Measurements from ENCODE around the gene ADCK1. TPM values are rescaled to one million over a fixed set of nuclear protein-coding genes. Genes with fewer than 3 reads are reported as not detected.

The ADCK1 gene
- total and polyA plus RNA-seq, 9 of the 15 experiments (the other 6 are each of a cell fraction or from before 2014, with no cell fraction given) = 2.8 to 8.9 (median 4.3) TPM

DNA sequence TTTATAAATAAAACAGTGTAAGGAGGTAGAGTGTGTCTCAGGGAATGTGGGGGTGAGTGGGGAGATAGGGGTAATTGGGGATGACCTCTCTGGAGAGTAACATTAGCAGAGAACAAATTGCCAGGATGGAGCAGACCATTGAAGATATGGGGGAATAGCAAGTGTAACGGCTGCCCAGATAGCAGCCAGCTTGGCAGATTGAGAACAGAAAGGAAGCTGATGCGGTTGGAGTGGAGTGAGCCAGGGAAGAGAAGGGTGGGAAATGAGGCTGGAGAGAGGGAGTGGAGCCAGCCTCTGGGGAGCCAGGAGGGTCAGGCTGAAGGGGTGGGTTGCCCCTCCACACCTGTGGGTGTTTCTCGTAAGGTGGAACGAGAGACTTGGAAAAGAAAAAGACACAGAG is 5.6 kb upstream of the ADCK1 start:
- ATAC-seq (no peak), DNase-seq (ENCODE audit: extremely low read depth in 1 of 4, low spot score in 3 of 4) (no peak), FAIRE-seq (no peak)
- Histone ChIP-seq H3K9me1 (ENCODE audit: control insufficient read depth, insufficient read depth, low read length) (no peaks in the 10 kb centered on the region), H3K9me3 (replicated peaks; ENCODE audit: control insufficient read depth, insufficient read depth, low read depth, low read length) (no peaks in the 10 kb centered on the region), H3K4me2 (ENCODE audit: insufficient read depth, low read length) (no peak overlapping the region), H3K27ac (ENCODE audit: extremely low read depth, low read depth, low read length) (no peak overlapping the region), H3K79me2 (ENCODE audit: control insufficient read depth, insufficient read depth, low read length) (no peaks in the 10 kb centered on the region), H2AFZ (ENCODE audit: low read depth, low read length) (no peak overlapping the region), H3K4me3 (no peak overlapping the region), H3K36me3 (ENCODE audit: control insufficient read depth, insufficient read depth, low read length) (no peaks in the 10 kb centered on the region), H3K4me1 (replicated peaks in 1 of 2; ENCODE audit: control insufficient read depth in 2 of 2, insufficient read depth in 2 of 2, low read length in 2 of 2) (peaks cover 0 to 4% of the 10 kb centered on the region in 2 experiments; a peak in 2 of 5 replicates), H4K20me1 (replicated peaks; ENCODE audit: control insufficient read depth, insufficient read depth, low read length) (no peaks in the 10 kb centered on the region), H3K9ac (ENCODE audit: insufficient read depth in 1 of 2, low read depth in 2 of 2, low read length in 2 of 2) (no peak overlapping the region), H3K27me3 (ENCODE audit: control insufficient read depth in 2 of 2, insufficient read depth in 2 of 2, low read length in 2 of 2) (no peaks in the 10 kb centered on the region)
- in situ Hi-C loops (cut with MboI) = no loop called here
- WGBS (ENCODE audit: insufficient coverage, low coverage, missing lambda C conversion rate) = 61% methylated on average over 4 of the region's 4 CpGs
- ChIA-PET POLR2A (interaction anchor here (1.1 kb wide), 1 partner anchor 8 kb away, joined by 3 read pairs; no protein-coding TSS in a partner anchor), CTCF (ENCODE audit: low intra/inter-chr PET ratio) (no interaction called here)
- BruUV-seq (replicated peaks) = no TSS peak
- intact Hi-C loops (cut with micrococcal nuclease) = no loop called here
- TF ChIP-seq, protein P1, sequence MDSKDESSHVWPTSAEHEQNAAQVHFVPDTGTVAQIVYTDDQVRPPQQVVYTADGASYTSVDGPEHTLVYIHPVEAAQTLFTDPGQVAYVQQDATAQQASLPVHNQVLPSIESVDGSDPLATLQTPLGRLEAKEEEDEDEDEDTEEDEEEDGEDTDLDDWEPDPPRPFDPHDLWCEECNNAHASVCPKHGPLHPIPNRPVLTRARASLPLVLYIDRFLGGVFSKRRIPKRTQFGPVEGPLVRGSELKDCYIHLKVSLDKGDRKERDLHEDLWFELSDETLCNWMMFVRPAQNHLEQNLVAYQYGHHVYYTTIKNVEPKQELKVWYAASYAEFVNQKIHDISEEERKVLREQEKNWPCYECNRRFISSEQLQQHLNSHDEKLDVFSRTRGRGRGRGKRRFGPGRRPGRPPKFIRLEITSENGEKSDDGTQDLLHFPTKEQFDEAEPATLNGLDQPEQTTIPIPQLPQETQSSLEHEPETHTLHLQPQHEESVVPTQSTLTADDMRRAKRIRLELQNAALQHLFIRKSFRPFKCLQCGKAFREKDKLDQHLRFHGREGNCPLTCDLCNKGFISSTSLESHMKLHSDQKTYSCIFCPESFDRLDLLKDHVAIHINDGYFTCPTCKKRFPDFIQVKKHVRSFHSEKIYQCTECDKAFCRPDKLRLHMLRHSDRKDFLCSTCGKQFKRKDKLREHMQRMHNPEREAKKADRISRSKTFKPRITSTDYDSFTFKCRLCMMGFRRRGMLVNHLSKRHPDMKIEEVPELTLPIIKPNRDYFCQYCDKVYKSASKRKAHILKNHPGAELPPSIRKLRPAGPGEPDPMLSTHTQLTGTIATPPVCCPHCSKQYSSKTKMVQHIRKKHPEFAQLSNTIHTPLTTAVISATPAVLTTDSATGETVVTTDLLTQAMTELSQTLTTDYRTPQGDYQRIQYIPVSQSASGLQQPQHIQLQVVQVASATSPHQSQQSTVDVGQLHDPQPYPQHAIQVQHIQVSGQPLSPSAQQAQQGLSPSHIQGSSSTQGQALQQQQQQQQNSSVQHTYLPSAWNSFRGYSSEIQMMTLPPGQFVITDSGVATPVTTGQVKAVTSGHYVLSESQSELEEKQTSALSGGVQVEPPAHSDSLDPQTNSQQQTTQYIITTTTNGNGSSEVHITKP (IDR thresholded peaks at IDR 0.05; ENCODE audit: partially characterized antibody) = peak; percentile 52
- TF ChIP-seq, protein P2, sequence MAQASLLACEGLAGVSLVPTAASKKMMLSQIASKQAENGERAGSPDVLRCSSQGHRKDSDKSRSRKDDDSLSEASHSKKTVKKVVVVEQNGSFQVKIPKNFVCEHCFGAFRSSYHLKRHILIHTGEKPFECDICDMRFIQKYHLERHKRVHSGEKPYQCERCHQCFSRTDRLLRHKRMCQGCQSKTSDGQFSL (CRISPR knock-in tag; IDR thresholded peaks at IDR 0.05) = no peak
- TF ChIP-seq, protein P2 (tag; IDR thresholded peaks at IDR 0.05) = no peak

Measured in K562 (cell line).